WERI-Rb-1 (cell line): ENCODE data around the gene TMEM252.

Experiments
- DNase-seq: peaks from one replicate; pipeline ENCODE4 v3.0.0-alpha.2; 2020
- H3K27ac ChIP-seq: fragments of 250-450 bp; sonication (Bioruptor Pico); 2 replicates; pipeline ENCODE4 v1.5.1; 2020; ENCODE audit warnings: mild to moderate bottlenecking, moderate library complexity
- H3K27me3 ChIP-seq: fragments of 250-450 bp; sonication (Bioruptor Pico); 2 replicates; pipeline ENCODE4 v1.5.1; 2021; ENCODE audit warnings: mild to moderate bottlenecking, low read depth, moderate library complexity; ENCODE audit not compliant: insufficient read depth, severe bottlenecking
- H3K36me3 ChIP-seq: fragments of 250-450 bp; sonication (Bioruptor Pico); 2 replicates; pipeline ENCODE4 v1.5.1; 2020; ENCODE audit warnings: mild to moderate bottlenecking, moderate library complexity
- H3K4me3 ChIP-seq: 2 replicates; pipeline ENCODE4 v1.5.1; 2011; ENCODE audit warnings: low read depth, mild to moderate bottlenecking, control low read depth, low read length
- H3K9me3 ChIP-seq: fragments of 250-450 bp; sonication (Bioruptor Pico); 2 replicates; pipeline ENCODE4 v1.5.1; 2021; ENCODE audit warnings: mild to moderate bottlenecking, moderate library complexity; ENCODE audit not compliant: severe bottlenecking
- TF ChIP-seq, protein P1 (sequence below): IDR thresholded peaks from 2 replicates; pipeline ENCODE4 v1.5.1; 2011; ENCODE audit warnings: low read depth, mild to moderate bottlenecking, control low read depth, inconsistent platforms, low read length

The TMEM252 gene

GRCh38 chr9:68546596-68547390 lies 6.1 kb upstream of the TMEM252 start:
- TF ChIP-seq, protein P1, sequence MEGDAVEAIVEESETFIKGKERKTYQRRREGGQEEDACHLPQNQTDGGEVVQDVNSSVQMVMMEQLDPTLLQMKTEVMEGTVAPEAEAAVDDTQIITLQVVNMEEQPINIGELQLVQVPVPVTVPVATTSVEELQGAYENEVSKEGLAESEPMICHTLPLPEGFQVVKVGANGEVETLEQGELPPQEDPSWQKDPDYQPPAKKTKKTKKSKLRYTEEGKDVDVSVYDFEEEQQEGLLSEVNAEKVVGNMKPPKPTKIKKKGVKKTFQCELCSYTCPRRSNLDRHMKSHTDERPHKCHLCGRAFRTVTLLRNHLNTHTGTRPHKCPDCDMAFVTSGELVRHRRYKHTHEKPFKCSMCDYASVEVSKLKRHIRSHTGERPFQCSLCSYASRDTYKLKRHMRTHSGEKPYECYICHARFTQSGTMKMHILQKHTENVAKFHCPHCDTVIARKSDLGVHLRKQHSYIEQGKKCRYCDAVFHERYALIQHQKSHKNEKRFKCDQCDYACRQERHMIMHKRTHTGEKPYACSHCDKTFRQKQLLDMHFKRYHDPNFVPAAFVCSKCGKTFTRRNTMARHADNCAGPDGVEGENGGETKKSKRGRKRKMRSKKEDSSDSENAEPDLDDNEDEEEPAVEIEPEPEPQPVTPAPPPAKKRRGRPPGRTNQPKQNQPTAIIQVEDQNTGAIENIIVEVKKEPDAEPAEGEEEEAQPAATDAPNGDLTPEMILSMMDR = no peak
- Histone ChIP-seq H3K4me3 (no peak overlapping the region), H3K9me3 (no peaks in the 10 kb centered on the region), H3K27me3 (peaks cover 7% of the 10 kb centered on the region), H3K27ac (no peak overlapping the region), H3K36me3 (no peaks in the 10 kb centered on the region)
- DNase-seq = no peak

- Histone ChIP-seq H3K27me3 (peaks cover 5% of the 10 kb centered on the region), H3K9me3 (no peaks in the 10 kb centered on the region), H3K4me3 (no peak overlapping the region), H3K27ac (no peak overlapping the region), H3K36me3 (no peaks in the 10 kb centered on the region)
- no peak for DNase-seq
- TF ChIP-seq, protein P1 = no peak
Observed at GRCh38 chr9:68545033-68545705, 4.5 kb upstream of the TMEM252 start.

DNA sequence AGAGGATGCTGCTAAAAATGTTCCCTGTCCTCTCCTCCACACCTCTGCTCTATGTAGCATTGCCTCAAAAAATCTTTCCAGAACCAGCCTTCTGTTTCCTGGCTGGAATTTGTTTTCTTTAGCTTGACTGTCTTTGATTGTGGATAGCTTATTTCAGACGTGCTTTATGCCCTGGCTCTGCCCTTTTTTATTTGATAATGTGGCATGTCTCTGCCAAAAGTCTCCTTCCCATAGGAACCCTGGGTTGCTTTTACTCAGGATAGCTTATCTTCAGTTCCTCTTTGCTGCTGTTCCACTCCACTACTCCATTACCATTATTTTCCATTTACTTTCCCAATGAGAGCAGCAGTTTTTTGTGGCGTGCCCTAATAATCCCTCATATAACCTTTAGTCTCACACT lies 885 bp upstream of the TMEM252 start:
- TF ChIP-seq, protein P1 = no peak
- no peaks in the 10 kb centered on the region for H3K36me3 ChIP-seq
- peaks cover 5% of the 10 kb centered on the region for H3K27me3 ChIP-seq

GRCh38 chr9:68538200-68538599 lies 2.5 kb downstream of the TMEM252 start:
- TF ChIP-seq, protein P1 = no peak
- H3K9me3 ChIP-seq = no peaks in the 10 kb centered on the region
- peaks cover 5% of the 10 kb centered on the region for H3K27me3 ChIP-seq
- H3K36me3 ChIP-seq = no peaks in the 10 kb centered on the region
- H3K27ac ChIP-seq = no peak overlapping the region
- no peak overlapping the region for H3K4me3 ChIP-seq
- no peak for DNase-seq

More for the DNA sequence above, 885 bp upstream of the TMEM252 start:
- Histone ChIP-seq H3K27ac (no peak overlapping the region), H3K9me3 (no peaks in the 10 kb centered on the region), H3K4me3 (no peak overlapping the region)
- DNase-seq = no peak

DNA sequence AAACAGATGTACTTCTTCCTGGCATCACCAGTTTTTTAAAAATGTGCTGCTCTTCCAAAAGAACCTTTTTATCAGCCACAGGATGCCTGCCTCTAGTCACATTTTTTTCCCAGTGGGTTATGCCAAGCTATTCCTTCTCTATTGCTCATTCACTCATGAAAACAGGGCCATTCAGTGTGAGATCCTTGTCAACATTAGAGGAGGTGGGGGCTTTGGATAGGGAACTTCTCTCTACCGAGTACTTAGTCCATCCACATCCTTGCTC lies 3.1 kb downstream of the TMEM252 start:
- DNase-seq = no peak
- H3K27me3 ChIP-seq = peaks cover 5% of the 10 kb centered on the region
- TF ChIP-seq, protein P1 = no peak
- H3K9me3 ChIP-seq = no peaks in the 10 kb centered on the region
- H3K27ac ChIP-seq = no peak overlapping the region
- H3K36me3 ChIP-seq = no peaks in the 10 kb centered on the region
- H3K4me3 ChIP-seq = no peak overlapping the region
